Right lobe of liver (tissue), 6 donors: ENCODE results near the gene TGFBR2. TPM values are rescaled to one million over a fixed set of nuclear protein-coding genes. Genes with fewer than 3 reads are reported as not detected.

Experiments used
- ATAC-seq, 4 donors: fragments of 200-7000 bp; cut with Tn5 transposase; one replicate each; pipeline ENCODE4 v1.9.1; 2020; ENCODE audit warnings: mild to moderate bottlenecking in 4 of 4, moderate library complexity in 4 of 4
- DNase-seq, 3 donors: peaks; one replicate each; pipeline ENCODE4 v3.0.0-alpha.2; 2020
- H3K27ac ChIP-seq, 3 donors: fragments of 200-600 bp; one replicate each; pipeline ENCODE4 v1.8.0; 2022
- H3K27me3 ChIP-seq, 2 donors: fragments of 200-600 bp; one replicate each; pipeline ENCODE4 v1.8.0; 2022
- H3K36me3 ChIP-seq, 4 donors: fragments of 200-600 bp; sonication (generic) in 1 of 4; one replicate each; pipeline versions ENCODE4 v1.5.1 to v1.8.0; 2017 to 2022; ENCODE audit warnings: control low read depth in 1 of 4
- H3K4me1 ChIP-seq, 4 donors: fragments of 200-600 bp; sonication (generic) in 1 of 4; one replicate each; pipeline versions ENCODE4 v1.5.1 to v1.8.0; 2017 to 2022; ENCODE audit warnings: control low read depth in 1 of 4
- H3K4me3 ChIP-seq, 3 donors: fragments of 200-600 bp; one replicate each; pipeline ENCODE4 v1.8.0; 2022
- H3K9me3 ChIP-seq, 4 donors: fragments of 200-600 bp; sonication (generic) in 1 of 4; one replicate each; pipeline versions ENCODE4 v1.5.1 to v1.8.0; 2017 to 2022; ENCODE audit warnings: control low read depth in 1 of 4
- POLR2A ChIP-seq: fragments of 450-650 bp; IDR thresholded peaks from one replicate; pipeline ENCODE4 v1.6.1; 2017; ENCODE audit warnings: antibody characterized with exemption, mild to moderate bottlenecking
- WGBS: methylation state at CpG from one replicate; pipeline ENCODE4 v1.1.6; 2018; ENCODE audit warnings: low coverage, low lambda C conversion rate; ENCODE audit not compliant: insufficient coverage; ENCODE audit errors: missing lambda C conversion rate; 5-methylcytosine and 5-hydroxymethylcytosine counted together
- intact Hi-C, 2 donors: fragments of 100-400 bp; cut with DNase I; formaldehyde crosslinking; loops; one replicate each; pipeline versions ENCODE4 v1.11.2 to v1.14.1; 2022
- total RNA-seq, 6 experiments: library from RNA; depleted of rRNA in 2 of 6; stranded (reverse); fragments of >200 nt in 2 of 6; fragmentation: NEBNext Ultra II Directional in 3 of 6; extraction: Animal tissue kit (Norgen Biotek cat#: 25700) in 3 of 6; gene quantifications; one replicate each; pipeline versions ENCODE4 v1.1.0 to v1.2.4, GENCODE V29; 2016 to 2023
- TF ChIP-seq, protein P1 (sequence below), 4 donors: fragments of 200-600 bp in 3 of 4; fragments of 450-650 bp in 1 of 4; IDR thresholded peaks; one replicate each; pipeline versions ENCODE4 v1.5.1 to v1.8.0; 2016 to 2022; ENCODE audit warnings: antibody characterized with exemption in 4 of 4, mild to moderate bottlenecking in 2 of 4
- donor health status: DM: no; HTN: yes; CAD: no.
- donor health status: DM: no; HTN: no; CAD: no.
- donor health status: DM: no; HTN: no; CAD: no.
- donor health status: DM: no; HTN: yes; CAD: no.
- donor health status: DM: no; HTN: yes; CAD: no.

The TGFBR2 gene
- total RNA-seq, 6 experiments from 2014 or later, result 24.9 to 52.6 (median 45.5) TPM

DNA sequence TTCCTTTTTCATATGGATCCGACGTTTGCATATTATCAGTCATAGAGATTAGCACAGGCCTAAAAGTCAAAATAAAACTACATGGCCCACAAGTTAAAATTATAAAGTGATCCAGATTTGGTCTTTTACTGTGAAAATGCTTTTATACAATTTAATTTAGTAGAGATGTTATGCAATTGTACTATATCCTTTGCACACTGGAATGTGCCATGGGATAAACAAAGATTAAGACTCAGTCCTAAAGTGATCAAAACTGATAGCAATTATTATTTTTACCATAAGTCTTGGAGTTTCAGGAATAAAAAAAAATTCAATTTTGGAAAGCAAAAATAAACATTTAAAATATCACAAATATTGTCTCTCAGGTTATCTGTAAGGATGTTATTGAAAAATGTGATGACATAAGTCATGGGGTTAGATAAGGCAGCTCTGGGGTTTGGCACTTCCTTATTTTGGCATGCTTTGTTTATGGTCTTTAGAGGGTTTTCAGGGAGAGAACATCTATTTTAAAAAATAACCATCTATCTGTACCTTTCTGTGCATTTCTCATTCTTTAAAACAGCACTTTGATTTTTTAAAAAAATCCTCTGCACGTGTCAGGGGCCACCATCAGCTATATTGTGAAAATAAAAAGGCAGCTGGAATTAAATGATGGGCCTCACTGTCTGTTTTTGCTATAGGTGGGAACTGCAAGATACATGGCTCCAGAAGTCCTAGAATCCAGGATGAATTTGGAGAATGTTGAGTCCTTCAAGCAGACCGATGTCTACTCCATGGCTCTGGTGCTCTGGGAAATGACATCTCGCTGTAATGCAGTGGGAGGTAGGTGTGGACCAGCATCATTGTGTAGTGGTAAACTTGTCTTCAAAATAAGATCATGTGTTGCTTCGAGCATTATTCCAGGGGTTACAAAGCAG is 67.3 kb downstream of the TGFBR2 start:
- Histone ChIP-seq H3K27me3 (no peaks in the 10 kb centered on the region), H3K4me1 (peaks cover 0 to 5% (median 0%) of the 10 kb centered on the region in 4 donors), H3K4me3 (no peak overlapping the region), H3K9me3 (no peaks in the 10 kb centered on the region), H3K27ac (no peak overlapping the region), H3K36me3 (peaks cover 6 to 46% (median 27%) of the 10 kb centered on the region in 4 donors)
- 80% methylated on average over 6 of the region's 6 CpGs for WGBS
- DNase-seq, result no peak
- intact Hi-C loops, result no loop called here
- ATAC-seq, result peak in 1 of 4 donors; percentile 23
- no peak for TF ChIP-seq POLR2A

DNA sequence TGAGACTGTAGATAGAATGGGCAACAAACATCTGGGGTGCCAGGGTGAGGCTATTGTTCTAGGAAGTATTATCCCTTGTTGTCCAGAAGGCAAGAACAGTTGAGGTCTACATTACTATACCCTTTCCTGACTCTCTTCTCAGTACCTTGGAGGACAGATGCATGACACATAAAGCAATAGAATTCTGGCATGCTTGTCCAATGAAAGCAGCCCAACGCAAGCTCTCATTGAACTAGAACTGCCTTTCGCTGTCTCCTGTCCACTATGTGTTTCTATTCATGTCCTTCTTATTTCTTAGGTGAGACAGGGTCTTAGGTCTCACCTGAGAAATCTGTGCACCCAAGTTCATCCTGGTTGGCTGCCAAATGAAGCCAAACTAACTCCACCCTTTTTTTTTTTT is 68.6 kb downstream of the TGFBR2 start:
- intact Hi-C loops, result no loop called here
- TF ChIP-seq, protein P1, sequence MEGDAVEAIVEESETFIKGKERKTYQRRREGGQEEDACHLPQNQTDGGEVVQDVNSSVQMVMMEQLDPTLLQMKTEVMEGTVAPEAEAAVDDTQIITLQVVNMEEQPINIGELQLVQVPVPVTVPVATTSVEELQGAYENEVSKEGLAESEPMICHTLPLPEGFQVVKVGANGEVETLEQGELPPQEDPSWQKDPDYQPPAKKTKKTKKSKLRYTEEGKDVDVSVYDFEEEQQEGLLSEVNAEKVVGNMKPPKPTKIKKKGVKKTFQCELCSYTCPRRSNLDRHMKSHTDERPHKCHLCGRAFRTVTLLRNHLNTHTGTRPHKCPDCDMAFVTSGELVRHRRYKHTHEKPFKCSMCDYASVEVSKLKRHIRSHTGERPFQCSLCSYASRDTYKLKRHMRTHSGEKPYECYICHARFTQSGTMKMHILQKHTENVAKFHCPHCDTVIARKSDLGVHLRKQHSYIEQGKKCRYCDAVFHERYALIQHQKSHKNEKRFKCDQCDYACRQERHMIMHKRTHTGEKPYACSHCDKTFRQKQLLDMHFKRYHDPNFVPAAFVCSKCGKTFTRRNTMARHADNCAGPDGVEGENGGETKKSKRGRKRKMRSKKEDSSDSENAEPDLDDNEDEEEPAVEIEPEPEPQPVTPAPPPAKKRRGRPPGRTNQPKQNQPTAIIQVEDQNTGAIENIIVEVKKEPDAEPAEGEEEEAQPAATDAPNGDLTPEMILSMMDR (IDR thresholded peaks at IDR 0.05), result no peak
- TF ChIP-seq POLR2A, result no peak
- peaks cover 0 to 5% (median 0%) of the 10 kb centered on the region in 4 donors for H3K4me1 ChIP-seq
- ATAC-seq (no peak), DNase-seq (no peak)
- H3K27ac ChIP-seq, result no peak overlapping the region
- H3K36me3 ChIP-seq, result peaks cover 6 to 52% (median 30%) of the 10 kb centered on the region in 4 donors
- no peaks in the 10 kb centered on the region for H3K27me3 ChIP-seq
- 91% methylated on average over 2 of the region's 2 CpGs for WGBS
- no peaks in the 10 kb centered on the region for H3K9me3 ChIP-seq
- no peak overlapping the region for H3K4me3 ChIP-seq

DNA sequence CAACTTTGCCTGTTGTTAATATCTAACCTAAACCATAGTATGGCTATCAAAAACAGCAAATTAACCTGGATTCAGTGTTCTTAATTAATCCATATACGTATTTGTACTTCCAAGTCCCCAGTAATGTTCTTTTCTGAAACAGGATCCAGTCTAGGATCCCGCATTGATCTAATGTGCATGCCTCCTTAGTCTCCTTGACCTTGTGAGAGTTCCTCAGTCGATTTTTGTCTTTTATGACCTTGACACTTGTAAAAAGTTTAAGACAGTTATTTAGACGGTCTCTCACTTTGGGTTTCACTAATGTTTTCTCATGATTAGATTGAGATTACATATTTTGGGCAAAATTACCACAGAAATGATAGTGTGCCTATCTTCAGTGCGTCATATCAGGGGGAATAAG is 69.4 kb downstream of the TGFBR2 start:
- TF ChIP-seq, protein P1 (IDR thresholded peaks at IDR 0.05), result no peak
- no peak for TF ChIP-seq POLR2A
- DNase-seq (no peak), ATAC-seq (no peak)
- no peak overlapping the region for H3K4me3 ChIP-seq
- H3K27me3 ChIP-seq, result no peaks in the 10 kb centered on the region
- intact Hi-C loops, result no loop called here
- H3K4me1 ChIP-seq, result peaks cover 0 to 5% (median 0%) of the 10 kb centered on the region in 4 donors
- H3K36me3 ChIP-seq, result peaks cover 6 to 49% (median 28%) of the 10 kb centered on the region in 4 donors
- H3K27ac ChIP-seq, result no peak overlapping the region
- no peaks in the 10 kb centered on the region for H3K9me3 ChIP-seq
- 84% methylated on average over 5 of the region's 5 CpGs for WGBS

DNA sequence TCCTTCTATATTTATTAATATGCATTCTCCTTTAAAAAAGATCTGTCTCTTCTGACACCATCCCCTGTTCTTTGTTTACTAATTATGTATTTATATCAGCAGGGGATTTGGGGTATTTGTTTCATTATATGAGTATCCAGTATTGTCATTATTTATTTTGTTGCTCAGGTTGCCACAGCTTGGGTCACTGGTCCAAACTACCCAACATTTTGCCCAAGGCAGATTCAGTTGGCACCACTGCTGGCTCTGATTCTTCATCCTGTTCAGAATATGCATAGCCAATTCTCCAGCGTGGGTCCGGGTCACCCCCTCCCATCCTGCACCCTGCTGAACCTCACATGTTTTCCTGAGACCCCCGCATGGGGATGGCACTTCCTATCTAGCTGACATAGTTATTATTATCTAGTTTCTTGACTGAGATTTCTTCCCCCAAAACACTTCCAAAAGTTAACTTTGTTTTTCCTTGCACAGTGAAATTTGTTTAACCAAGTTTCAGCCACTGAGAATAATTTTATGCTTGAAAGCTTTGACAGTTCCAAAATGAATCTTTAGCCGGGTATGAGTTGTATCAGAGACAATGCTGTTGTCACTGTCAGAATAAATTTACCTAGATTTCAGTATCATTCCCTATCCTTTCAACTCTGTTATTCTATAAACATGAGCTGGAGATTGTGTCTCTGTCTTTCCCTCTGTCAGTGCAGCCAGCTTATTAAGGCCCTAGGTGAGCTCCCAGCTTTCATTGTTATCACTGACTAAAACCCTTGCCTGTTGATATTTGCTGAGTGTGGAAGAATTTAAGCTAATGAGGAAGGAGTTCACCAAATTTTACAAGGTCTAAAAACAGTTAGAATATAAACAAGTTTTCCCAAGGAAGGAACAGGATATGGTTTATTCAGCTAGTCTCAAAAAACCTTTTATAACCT is 70.3 kb downstream of the TGFBR2 start:
- Histone ChIP-seq H3K9me3 (no peaks in the 10 kb centered on the region), H3K27me3 (no peaks in the 10 kb centered on the region), H3K4me1 (peaks cover 0 to 5% (median 0%) of the 10 kb centered on the region in 4 donors), H3K27ac (no peak overlapping the region), H3K36me3 (peaks cover 6 to 45% (median 25%) of the 10 kb centered on the region in 4 donors), H3K4me3 (no peak overlapping the region)
- TF ChIP-seq, protein P1 (IDR thresholded peaks at IDR 0.05), result no peak
- no peak for TF ChIP-seq POLR2A
- 52% methylated on average over 4 of the region's 4 CpGs for WGBS
- DNase-seq (no peak), ATAC-seq (no peak)
- intact Hi-C loops, result no loop called here
